UCSD-AML1 (cell line): ENCODE measurements around the gene CSMD2.

Experiments used
- DNase-seq: peaks from one replicate; lab custom pipeline; 2025; ENCODE audit not compliant: unreplicated experiment; lab: John Stamatoyannopoulos, UW

The CSMD2 gene

GRCh38 chr1:33623811-33624210 lies 541.2 kb downstream of the CSMD2 start:
- DNase-seq = no peak

DNA sequence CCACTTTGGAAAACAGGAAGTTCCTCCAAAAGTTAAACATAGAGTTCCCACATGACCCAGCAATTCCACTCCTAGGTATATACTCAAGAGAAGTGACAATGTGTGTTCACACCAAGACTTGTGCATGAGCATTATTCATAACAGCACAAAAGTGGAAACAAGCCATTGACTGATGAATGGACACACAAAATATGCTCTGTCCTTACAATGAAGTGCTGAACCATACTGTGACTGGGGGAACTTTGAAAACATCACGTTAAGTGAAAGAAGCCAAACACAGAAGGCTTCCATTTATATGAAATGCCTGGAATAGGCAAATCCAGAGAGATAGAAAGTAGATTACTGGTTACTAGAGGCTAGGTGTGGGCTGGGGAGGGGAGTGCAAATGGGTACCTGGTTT lies 542.3 kb downstream of the CSMD2 start:
- DNase-seq = no peak

DNA sequence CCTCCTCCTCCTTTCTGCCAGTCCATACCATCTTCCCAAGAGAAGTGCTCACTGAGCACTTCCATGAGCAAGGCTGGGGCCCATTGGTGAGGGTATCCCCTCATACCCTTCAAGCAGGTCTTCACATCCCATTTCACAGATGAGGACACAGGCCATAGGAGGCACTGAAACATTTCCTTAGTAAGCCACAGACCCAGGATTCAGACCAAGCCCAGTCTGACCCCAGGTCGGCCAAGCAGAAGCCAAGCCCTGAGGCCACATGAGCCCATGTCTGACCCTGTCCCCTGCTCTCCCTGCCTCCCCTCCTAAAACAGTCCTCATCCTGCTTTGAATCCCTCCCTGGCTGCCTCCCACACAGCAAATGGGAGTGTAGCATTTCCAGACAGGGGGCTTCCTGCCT lies 546.4 kb downstream of the CSMD2 start:
- DNase-seq = no peak

GRCh38 chr1:33617451-33617850 lies 547.6 kb downstream of the CSMD2 start:
- no peak for DNase-seq

DNA sequence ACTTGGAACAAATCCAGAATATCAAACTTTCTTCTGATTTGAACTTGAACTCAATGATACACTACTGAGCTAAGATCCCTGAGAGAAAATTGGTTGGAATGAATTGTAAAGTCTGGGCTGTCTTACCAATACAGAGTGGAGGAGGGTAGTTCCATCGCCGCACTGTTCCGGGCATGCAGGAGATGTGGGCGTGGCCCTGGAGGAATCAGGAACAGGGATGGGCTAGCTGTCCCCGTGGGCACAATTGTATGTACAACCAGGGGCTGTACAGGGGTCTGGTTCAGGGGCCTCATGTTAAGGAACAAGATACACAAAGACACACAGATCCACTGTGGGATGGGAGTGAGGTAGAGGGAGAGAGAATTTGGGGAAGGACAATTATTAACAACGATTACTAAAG lies 548.2 kb downstream of the CSMD2 start:
- DNase-seq = no peak

DNA sequence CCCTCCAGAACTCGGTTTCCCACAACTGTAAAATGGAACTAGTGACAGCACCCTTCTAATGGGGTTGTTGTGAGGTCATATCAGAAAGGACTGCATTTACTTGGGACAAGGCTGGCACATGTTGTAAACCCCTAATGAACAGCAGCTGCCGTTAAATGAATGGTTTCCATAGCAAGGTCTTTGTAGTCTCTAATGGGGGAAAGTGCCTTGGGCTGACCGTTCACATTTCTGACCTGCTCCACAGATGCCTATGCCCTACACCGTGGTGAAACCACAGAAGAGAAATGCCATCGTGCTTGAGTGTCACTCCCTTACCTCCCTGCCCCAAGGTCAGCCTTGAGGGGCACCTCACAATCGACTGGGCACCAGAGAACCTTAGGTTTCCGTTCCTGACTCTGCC lies 549.5 kb downstream of the CSMD2 start:
- peak; percentile 35 for DNase-seq

DNA sequence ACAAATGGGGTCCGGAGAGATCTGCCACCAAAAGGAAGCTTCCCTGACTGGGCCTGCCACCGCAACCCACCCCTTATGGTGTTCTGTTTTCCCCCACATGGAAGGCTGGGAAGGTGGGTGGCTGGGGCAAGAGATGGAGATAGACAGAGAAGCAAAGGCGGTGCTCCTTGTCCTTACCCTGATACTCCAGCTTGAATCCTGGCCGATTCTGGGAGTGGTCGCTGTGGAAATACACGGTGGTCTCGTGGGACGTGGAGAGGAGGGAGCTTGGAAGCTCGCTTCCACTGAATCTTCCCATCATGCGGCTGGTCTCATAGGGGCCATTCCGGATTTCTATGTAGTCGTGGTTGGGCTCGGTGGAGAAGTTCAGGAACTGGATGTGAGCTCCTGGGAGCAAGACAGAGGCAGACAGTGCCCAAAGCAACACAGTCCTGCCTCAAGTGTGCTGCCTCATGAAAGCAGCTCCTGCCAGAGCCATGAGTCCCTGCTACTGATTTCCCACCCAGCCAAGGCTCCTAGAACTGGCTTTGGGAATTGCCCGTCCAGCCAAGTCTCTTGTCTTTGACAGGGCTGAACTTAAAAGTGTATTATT lies 554.1 kb downstream of the CSMD2 start:
- no peak for DNase-seq

DNA sequence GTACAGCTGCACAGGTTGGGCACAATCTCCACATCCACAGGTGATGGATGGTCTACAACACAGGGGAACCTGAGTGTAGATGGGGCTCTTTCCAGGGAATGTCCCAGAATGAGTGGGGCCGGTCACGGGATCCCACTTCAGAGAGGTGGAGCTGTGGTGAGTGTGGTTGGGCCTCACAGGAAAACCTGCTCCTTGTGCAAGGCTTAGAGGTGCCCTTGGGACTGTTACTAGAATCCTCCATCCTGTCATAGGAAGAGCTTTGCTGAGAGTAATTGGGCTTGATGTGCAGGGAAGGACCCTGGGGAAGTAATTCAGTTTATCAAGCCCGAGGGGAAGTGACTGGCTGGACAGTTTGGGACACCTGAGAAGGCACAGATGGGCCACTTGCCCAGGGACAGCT lies 554.6 kb downstream of the CSMD2 start:
- DNase-seq = no peak

DNA sequence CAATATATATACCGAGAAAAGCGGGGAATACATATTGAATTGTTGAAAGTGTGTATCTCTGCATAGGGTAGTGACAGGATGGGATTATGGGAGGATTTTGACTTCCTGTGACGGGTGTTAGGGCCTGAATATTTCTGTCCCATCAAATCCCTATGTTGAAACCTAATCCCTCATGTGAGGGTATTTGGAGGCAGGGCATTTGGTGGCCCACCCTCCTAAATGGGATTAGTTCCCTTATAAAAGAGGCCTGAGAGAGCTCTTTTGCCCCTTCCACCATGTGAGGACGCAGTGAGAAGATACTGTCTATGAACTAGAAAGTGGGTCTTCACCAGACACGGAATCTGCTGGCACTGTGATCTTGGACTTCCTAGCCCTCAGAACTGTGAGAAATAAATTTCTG lies 555.3 kb downstream of the CSMD2 start:
- DNase-seq = no peak

GRCh38 chr1:33608825-33609400 lies 556.1 kb downstream of the CSMD2 start:
- no peak for DNase-seq

- no peak for DNase-seq
Observed at GRCh38 chr1:33607444-33608005, 557.5 kb downstream of the CSMD2 start.

DNA sequence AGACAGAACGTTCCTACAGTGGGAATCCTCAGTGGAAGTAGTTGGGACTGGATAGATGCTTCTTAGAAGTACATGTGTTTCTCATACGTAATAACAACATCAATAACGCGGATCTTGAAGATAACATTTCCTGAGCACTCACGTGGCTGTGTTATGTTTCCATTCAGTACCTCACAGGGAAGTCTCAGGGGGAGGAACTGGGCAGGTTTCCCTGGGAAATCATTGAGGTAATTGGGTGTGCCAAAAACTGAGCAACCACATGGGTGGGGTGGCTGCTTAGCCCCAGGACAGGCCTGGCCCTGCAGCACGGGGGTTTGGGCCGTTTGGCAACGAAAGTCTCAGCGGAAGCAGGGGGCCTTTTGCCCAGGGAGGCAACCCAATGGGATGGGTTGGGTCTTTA lies 558.8 kb downstream of the CSMD2 start:
- no peak for DNase-seq

GRCh38 chr1:33602271-33602670 lies 562.8 kb downstream of the CSMD2 start:
- DNase-seq = no peak

- no peak for DNase-seq
Observed at GRCh38 chr1:33601751-33602150, 563.3 kb downstream of the CSMD2 start.

- no peak for DNase-seq
Observed at GRCh38 chr1:33599516-33600115, 565.4 kb downstream of the CSMD2 start.

GRCh38 chr1:33588726-33589125 lies 576.3 kb downstream of the CSMD2 start:
- DNase-seq = no peak

DNA sequence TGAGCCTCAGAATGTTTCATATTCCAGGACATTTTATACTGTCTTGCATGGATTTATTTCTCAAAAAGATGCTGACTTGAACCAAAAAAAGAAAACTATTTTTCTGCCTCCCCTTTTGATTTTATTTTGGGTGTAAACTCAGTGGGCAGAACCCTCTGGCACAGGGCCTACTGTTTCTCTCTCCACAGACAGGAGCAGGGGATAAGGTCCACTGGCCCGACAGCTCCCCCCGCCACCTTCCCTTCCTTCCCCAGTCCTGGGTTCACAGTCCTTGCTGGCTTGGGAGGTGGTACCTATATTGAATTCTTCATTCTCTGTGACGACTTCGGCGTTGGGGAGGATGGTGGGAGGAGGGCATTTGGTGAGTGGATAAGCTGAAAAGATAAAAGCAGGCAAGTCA lies 578.2 kb downstream of the CSMD2 start:
- DNase-seq = no peak

GRCh38 chr1:33586106-33586505 lies 578.9 kb downstream of the CSMD2 start:
- no peak for DNase-seq

DNA sequence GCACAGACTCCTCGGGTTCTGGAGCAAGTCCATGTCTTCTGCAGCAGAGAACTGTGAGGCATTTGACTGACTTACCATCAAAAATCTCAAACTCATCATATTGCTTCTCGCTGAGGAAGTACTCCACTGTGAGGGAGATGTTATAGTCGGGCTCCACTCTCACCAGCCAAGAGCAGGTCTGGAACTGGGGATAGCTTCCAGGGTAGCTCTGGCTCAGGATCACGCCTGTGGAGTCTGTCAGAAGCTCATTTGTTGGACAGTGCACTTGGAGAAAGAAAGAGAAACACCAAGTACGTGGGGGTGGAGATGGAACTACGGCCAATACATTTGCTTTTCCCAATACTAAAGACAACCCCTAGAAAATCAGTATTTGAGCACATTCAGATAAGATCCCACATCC lies 581.5 kb downstream of the CSMD2 start:
- no peak for DNase-seq

GRCh38 chr1:33578557-33579448 lies 586.2 kb downstream of the CSMD2 start:
- peak; percentile 21 for DNase-seq

- no peak for DNase-seq
Observed at GRCh38 chr1:33577663-33578062, 587.4 kb downstream of the CSMD2 start.
